Nucleus accumbens (tissue), 56 donors: ENCODE measurements around the gene DCTD.
"Not testable (repeated sequence)": the region's sequence is repeated elsewhere in the genome, so short reads cannot be mapped to it uniquely, and the experiment has no call there.

Experiments used
- DNase-seq, 56 donors: peaks; one replicate each; lab custom pipeline; 2025; lab: John Stamatoyannopoulos, UW

Gene DCTD

DNA sequence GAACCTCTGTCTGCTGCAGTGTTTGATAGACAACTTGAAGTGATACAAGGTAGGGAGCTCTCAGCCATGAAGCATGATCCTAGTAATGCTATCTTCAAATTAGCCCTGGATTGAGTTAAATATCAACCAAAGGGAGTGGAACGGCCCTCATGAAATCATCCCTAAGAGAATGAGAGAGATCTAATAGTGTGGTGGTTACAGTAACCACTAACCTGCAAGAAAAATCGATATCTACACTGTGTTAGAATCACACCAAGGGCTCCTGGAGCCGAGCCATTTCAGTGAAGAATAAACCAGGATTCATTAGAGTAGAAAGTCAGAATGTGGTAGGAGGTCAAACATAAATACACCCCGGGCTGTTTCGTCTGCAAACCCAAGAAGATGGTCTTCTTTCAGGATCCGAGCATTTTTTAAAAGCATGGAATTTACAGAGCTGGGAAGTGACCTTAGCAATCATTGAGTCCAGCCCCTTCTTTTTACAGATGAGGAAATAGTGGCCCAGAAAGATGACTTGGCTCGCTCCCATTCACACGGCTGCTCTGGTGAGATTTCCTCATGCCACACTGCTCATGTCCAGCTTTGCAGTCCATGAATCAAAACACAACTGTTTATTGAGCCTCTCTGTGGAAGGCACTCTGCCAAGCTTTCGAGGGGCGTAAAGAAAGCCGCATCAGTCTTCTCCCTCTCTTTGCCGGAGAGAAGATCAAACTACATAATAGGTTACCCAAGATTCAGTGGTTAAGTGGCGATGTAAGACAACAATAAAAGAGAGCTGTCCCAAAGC lies 5.5 kb upstream of the DCTD start:
- DNase-seq, result peak in 16 of 56 donors; percentile 3 to 57 (median 18)

DNA sequence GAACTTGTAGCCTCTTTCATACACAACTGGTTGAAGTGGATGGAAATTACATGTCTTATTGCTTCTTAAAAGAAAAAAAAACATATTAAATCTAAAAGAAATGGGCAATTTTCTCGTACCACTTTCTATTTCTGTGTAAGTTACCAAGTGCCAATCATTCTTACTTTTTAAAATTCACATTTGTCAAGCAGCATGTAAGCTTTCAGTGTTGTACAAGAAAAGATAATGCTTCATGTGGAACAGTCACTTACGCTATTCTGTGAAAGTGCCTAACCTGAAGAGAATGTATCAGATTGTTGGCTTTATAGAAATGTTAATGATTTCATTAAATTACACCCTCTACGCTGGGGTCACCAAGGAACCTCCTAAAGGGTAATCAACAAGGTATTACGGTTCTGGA lies 4.4 kb upstream of the DCTD start:
- no peak for DNase-seq

DNA sequence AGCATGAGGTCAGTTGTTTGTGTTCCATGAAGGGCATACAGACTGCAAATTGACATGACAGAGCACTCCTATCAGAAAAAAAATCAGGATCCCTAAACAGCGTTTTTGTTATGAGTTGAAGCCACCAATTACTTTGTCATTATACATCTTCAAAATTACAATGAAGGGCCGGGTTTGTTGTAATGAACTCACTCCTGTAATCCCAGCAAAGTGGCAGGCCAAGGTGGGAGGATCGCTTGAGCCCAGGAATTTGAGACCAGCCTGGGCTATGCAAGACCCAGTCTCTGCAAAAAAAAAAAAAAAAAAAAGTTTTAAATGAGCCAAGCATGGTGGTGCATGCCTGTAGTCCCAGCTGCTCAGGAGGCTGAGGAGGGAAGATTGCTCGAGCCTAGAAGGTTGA lies 3.5 kb upstream of the DCTD start:
- no peak for DNase-seq

DNA sequence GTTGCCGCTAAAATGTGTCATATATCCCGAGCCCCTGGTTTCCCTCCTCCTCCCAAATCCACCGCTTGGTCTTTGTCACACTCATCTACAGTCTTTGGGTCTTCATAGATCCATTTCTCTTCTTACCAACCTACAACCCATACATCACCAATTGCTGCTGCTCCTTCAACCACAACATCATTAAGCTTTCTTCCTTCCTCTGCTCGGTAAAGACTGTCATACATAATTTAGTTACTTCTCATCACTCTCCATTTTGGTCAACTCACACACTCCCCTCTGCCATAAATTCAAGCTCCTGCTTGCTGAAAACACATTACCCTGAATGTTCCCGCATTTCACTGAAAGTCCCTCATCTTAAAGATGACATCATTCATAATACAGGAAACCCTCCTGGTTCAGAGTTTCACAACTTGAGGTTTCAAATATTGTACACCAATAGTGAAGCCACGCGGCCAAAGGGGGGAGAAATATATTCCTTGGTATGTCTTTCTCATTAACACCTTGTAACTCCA lies 1.7 kb upstream of the DCTD start:
- DNase-seq, result no peak

DNA sequence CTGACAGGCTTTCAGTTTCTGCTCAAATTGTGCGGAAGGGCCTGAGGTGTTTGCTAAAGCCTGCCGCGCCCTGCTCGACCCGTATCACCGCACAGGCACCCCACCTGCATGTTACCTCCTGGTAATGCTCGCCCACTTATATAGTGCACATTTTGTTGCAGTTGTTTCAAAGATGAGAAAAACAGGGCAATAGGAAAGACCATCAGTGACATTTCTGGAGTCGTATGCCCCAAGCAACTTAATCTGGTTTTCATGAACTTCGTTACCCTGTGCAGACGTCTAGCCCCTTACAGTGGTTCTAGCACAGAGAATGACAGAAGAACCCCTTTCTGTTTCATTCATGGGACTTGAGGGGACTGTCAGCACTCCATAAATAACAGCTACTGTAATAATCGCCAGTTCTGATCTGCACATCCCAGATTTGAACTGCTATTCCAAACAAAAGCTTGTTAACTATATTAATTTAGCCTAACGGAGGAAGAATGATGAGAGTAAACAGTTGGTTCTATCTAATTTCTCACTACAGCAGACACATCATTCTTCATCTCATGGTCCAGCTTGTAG lies 940 bp upstream of the DCTD start:
- no peak for DNase-seq

DNA sequence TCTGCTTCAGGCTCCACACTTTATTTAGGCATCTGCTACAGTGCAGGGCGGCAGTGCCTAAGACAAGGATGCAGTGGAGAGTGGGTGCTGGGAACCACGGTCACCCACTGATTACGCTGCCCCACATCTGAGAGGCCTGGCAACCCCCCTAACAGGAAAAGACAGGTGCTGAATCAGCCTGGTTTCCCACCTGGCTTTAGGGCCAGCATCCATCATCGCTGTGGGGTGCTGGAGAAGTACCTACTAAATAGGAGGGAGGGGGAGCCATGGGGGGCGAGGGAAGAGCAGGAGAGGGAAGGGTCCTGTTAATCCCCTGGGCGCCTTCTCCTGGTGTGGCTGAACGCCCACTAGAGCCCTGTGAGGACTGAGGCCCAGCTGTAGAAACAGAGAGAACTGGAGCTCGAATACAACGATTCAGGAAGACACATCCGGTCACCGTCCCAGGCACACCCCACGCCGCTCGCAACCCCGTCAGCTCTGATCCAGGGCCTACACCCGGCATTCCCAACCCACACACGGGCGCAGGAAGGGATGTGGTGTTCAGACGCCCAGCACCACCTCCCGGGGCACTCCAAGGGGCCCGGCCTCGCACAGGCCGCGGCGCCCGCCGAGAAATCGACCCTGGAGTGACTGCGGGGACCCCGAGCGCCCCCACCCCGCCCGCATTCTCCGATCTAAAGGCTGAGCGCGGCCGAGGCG lies 554 bp downstream of the DCTD start:
- DNase-seq, result peak in 27 of 56 donors; percentile 11 to 59 (median 26)

DNA sequence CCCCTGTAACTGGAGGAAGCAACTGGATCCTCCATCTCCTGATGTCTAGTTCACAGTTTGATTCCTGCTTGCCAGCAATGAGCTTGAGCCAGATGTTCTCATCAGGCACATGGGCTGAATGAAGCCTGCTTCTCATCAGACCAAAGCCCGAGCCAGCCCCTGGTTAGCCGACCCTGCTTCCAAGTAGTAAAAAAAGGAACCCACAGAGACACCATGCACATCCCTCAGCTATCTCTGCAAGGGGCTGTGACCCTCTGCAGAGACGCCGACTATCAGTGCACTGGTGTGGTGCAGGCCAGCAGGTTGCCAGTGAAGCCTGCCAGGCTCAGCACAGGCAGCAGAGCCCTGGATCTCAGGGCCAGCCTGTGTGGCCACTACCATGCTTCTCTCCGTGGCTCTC lies 2.8 kb downstream of the DCTD start:
- no peak for DNase-seq

DNA sequence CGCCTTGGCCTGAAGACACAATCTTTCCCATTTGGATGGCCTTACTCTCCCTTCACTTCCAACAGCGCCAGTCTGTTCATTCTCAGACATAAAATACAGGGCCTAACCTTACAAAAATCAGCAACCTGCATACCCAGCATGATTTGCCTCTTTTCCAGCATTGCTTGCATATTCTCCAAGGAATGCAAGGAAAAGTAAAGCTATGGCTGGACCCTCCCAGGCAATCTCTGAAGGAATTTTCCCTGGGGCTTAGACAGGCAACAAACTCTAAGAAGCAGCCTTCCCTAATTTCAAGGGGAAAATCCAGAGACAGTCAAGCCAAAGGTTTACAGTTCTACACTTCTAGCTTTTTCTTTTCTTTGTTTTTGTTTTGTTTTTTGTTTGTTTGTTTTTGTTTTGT lies 3.6 kb downstream of the DCTD start:
- no peak for DNase-seq

DNA sequence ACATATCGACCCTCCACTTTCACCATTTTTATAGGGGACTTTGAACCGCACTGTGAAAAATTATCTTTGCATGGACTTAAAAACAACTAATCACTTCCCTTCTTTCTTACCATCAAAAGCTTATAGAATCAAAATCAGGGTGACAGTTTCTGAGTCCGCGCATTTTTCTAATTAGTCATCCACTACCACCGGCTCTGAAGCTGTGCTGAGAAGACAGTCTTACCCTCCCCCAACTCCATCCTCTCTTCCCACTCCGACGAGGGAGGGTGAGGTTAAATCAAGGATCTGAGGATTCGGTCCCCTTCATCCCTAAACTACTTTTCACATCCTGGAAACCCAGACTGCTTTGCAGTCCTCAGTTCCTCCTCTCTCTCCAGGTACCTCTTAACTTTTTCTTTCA lies 4.2 kb downstream of the DCTD start:
- no peak for DNase-seq

DNA sequence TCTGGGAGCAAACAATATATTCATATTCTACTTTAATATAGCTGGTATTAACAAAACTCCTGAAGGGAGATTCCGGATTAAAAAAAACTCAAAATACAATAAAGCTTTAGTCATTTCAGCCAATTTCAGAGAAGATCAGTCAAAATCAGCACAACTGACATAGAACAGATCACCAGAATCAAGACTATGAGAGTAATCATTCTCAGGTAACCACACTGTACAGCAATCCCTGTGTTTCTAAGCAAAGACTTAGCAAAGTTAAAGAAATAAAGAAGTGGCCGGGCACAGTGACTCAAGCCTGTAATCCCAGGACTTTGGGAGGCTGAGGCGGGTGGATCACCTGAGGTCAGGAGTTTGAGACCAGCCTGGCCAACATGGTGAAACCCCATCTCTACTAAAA lies 9.1 kb downstream of the DCTD start:
- no peak for DNase-seq

DNA sequence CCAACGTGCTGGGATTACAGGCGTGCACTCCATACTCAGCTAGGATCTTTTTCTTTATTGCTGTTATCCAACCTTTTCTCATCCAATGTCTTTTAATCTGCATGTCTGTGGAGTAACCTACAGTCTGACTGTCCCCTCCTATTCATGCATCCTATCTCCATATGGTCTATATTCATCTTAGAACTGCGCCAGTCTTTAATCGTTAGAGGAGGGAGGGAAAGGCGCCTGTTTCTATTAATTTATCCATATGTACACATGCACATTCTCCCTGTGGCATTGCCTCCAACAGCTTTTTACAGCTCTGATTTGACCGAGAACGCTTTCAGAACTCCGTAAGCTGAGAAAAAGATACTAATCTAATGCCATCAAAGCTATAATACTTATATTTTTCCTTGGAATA lies 9.8 kb downstream of the DCTD start:
- DNase-seq, result no peak

DNA sequence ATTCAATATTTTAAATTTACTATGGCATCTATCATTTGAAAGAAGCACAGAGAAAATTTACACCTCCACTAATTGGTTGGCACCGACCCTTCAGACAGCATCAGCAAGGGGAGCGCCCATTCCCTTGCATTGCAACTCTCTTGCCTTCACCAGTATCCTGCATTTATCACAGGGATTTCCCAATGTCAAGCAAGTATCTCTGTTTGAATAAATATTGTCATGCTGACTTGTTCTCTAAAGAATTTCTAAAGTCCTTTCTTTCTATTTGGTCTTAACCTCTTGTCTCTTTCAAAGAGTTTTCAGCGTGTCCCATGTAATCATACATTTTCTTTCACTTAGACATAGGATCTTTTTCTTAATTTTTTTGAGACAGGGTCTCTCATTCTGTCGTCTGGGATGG lies 10.4 kb downstream of the DCTD start:
- no peak for DNase-seq

DNA sequence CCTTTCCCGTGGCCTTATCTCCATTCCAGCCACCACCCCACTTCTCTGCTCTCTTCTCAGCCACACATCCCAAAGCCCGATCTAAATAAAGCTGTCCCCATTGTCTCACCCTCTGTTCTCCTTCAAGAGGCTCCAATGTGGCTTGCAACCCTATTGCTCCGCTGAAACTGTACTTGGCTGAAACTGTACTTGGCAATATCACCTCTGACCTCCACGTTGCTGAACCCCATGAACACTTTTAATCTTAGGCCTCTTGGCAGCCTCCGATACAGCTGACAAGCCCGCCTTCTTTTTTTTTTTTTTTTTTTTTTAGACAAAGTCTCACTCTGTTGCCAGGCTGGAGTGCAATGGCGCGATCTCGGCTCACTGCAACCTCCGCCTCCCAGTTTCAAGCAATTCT lies 12.1 kb downstream of the DCTD start:
- no peak for DNase-seq

DNA sequence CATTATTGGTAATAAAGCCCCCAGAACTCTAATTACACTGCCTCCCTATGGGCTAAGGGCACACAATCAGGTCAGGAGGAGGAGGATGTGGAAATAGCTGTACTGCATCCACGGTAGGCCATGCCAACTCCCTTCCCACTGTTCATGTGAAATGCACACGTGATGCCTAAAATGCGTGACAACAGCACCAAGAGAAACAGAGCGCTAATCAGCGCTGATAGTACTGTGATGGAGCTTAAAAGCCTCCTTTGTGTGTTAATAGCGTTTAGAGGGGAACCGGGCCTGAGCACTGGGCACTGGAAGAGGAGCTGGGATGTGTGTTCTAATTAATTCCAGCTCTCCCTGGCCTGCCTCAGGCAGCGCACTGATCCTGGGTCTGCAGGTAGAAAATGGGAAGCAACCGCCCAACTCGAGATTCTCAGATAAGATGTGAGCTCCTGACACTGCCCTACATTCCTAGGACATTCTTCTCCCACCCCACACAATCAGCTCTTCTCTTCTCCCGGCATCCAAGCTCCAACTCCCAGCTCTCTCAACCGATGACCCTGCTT lies 12.9 kb downstream of the DCTD start:
- no peak for DNase-seq

DNA sequence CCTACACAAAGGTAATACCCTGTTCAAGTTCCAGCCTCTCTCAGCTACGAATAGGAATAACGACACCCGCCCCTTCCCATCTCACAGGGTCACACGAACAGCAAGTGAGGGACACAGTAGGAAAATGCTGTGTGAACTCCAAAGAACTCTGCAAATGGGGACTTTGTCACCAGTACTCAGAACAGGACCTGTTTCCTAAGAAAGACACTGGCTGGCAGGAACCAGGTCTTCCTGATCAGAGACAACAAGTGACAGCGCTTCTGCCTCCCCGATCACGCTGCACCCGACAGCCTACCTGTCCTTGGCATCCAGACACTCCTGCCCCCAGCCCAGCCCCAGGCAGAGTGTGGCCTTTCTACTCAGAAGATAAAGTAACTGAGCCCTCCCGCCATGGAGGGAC lies 14.2 kb downstream of the DCTD start:
- no peak for DNase-seq

DNA sequence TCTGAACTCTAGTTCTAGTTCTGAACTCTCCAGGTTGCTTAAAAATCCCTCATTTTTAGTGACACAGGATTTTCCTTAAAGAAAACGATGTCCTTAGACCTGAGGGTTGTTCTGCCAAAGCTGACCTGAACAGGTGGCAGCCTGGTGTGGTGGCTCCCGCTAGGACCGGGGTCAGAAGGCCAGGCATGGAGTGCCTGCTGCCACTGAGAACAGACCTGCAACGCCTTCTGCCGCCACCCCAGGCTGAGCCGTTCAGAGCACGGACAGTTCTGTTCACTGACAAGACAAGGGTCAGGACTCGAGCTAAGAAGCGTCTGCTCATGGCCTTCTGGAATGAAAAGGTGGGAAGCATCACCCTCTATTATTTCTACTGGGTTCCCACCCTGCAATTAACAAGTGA lies 15.8 kb downstream of the DCTD start:
- no peak for DNase-seq

DNA sequence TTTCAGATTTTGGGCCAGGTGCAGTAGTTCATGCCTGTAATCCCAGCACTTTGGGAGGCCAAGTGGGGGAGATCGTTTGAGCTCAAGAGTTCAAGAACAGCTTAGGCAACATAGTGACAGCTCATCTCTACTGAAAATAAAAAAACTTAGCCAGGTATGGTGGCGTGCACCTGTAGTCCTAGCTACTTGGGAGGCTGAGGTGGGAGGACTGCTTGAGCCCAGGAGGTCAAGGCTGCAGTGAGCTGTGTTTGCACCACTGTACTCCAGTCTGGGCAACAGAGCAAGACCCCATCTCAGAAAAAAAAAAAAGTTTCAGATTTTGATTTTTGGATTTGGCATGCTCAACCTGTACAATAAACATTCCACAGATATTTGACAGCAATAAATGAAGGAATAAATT lies 17.2 kb downstream of the DCTD start:
- DNase-seq, result not testable (repeated sequence)

DNA sequence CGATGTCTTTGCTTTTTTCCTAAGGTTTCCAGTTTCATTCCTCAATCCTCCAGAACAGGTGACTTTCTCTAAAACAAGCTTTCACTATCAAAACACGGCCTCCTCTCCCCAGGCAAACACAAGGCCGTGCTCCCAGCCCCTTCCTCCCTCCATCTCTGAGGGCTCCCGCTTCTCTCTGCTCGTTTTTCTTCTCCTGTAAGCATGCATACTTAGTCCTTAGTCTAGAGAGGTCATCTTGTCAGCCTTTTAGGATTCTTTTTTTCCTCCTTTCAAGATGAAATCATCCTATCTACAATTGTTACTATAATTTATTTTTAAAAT lies 18.7 kb downstream of the DCTD start:
- no peak for DNase-seq

DNA sequence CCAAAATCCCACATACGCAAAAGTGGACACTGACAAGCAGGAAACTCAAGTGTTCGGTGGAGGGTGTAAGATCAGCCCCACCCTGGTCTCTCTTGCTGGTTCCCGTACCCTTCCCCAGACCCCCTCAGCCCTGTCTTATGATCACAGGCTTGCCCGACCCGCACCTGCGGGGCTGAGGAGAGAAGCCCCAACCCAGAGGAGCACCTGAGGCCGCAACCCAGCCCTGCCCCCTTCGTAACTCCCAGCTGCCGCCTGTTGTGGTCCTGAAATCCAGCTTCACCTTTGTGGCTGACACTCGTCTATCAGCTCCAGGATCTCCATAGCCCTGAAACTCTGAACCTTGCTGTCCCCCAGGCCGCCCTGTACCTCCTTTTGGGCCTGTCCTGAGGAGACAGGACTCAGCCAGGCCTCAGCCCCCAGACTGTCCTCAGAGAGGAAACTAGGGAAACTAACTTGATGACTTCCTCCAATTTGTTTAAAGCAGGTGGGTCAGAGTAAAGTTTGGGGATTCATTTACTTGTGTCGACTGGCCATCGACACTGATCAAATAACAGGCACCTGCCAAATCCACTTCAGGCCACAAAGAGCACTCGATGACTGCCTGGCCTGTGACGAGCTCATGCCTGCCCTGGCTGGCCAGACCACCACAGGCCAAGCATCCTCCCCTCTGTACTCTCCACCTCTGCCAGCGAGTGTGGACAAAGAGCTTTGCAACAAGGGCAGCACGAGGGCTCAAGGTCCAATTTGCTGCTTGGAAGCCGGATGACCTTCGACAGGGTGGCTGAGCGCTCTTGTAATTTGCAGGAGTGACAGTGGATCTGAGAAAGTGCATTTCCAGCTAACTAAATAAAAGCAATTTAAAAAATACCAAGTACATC lies 19.3 kb downstream of the DCTD start:
- no peak for DNase-seq

DNA sequence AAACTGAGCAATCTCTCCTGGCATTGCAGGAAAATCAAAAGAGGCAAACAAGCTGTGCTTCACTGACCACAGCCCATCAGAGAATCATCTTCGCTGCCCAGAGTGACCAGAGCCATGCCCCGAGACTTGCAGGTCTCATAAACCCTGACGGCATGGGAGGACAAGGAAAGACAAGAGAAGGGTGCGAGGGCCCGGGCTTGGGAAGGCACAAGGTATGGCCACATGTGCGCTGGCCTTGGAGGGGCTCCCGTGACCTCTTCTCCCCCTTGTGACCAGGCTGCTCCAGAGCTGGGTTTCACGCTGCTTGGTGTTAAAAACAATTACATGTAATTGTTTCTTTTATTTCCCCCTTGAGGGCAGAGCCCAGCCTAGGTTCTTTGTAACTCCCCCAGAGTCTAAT lies 20.8 kb downstream of the DCTD start:
- DNase-seq, result no peak
